Measurements from ENCODE around the gene NOC4L. TPM values are rescaled to one million over a fixed set of nuclear protein-coding genes. Genes with fewer than 3 reads are reported as not detected.

NOC4L gene
- total RNA-seq, 1 experiment from 2014 or later: 41.4 TPM

DNA sequence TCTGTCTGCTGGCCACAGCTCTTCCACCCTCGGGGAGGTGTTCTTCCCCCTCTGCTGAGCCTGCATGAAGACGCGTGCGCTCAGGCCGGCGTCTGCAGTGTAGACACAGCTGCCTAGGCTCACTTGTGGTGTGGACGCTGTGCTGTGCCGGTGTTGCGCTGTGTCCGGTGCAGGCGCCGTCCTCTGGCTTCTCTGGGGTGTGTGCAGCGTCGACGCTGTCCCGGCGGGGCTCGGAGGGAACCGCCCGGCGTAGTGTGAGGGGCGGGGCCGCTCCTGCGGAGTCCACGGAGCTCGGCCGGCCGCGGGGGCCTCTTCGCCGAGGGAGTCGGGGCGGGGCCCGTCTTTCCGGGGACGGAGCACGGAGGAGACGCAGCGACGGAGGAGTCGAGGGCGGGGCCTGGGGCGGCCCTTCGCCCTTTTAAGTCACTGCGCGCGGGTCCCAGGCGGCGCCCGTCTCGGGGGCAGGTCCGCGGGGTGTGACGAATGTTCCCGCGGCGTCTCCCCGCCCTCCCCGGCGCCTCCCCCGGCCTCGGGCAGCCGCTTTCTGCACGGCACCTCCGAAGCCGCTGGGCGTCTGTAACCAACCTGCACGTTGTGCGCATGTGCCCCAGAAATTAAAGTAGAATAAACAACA, 45.2 kb downstream of the NOC4L start (continued):
- TF ChIP-seq, protein P1, sequence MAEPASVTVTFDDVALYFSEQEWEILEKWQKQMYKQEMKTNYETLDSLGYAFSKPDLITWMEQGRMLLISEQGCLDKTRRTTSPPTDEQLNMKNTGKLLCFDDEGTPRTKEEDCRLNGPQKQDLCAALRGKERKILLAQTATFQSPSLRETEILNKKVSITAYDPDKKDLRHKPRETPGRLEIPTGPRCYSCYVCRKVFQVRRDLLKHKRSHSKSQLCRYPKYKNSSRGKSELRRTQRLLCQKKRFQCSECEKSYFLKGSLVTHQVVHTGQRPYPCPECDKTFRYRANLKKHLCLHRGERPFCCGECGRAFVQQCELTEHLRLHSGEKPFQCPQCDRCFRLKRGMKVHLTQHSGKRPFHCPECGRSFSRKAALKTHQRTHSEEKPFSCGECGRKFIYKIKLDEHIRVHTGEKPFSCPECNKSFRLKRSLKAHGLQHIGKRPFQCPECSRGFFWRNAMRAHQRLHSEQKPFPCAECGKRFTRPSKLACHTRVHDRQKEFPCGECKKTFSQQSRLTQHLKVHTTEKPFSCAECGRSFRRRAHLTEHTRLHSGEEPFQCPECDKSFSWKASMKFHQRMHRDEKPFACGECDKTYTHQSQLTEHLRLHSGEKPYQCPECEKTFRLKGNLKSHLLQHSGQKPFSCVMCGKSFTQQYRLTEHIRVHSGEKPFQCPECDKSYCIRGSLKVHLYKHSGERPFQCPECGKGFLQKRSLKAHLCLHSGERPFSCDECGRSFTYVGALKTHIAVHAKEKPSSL (CRISPR knock-in tag; conservative IDR thresholded peaks at IDR 0.05): no peak
- TF ChIP-seq KAT7 (CRISPR knock-in tag; IDR thresholded peaks at IDR 0.05; ENCODE audit: borderline replicate concordance) (0 out of 2 replicates have a peak, but pooled peaks have one; percentile 34), ZNF121 (CRISPR knock-in tag; IDR thresholded peaks at IDR 0.05) (no peak), FOXP4 (CRISPR knock-in tag; IDR thresholded peaks at IDR 0.05) (peak; percentile 88), JUN (CRISPR knock-in tag; IDR thresholded peaks at IDR 0.05) (0 out of 2 replicates have a peak, but pooled peaks have one; percentile 23), ZNF423 (CRISPR knock-in tag; IDR thresholded peaks at IDR 0.05) (no peak)

GRCh38 chr12:132190012-132190755, 45.9 kb downstream of the NOC4L start:
- ATAC-seq (peak; percentile 50), DNase-seq (ENCODE audit: low spot score) (peak; percentile 65)
- peak overlapping the region; percentile 83 for H3K4me3 Mint-ChIP-seq
- CTCF ChIA-PET: interaction anchor here (0.9 to 2.1 kb wide), 5 partner anchors 11 to 224 kb away, joined by 3 to 8 read pairs (median 4); no protein-coding TSS in a partner anchor
- H3K27ac Mint-ChIP-seq: no peak overlapping the region
- POLR2A ChIA-PET: no interaction called here
- H3K9me3 Mint-ChIP-seq: peaks cover 14% of the 10 kb centered on the region
- peaks cover 67% of the 10 kb centered on the region for H3K27me3 Mint-ChIP-seq (ENCODE audit: low read depth)
- peaks cover 7% of the 10 kb centered on the region for H3K4me1 Mint-ChIP-seq
- H3K36me3 Mint-ChIP-seq: peaks cover 10% of the 10 kb centered on the region
- TF ChIP-seq RORB (CRISPR knock-in tag; IDR thresholded peaks at IDR 0.05) (no peak), CBFB (CRISPR knock-in tag; IDR thresholded peaks at IDR 0.05; ENCODE audit: low read depth) (no peak), ZNF671 (CRISPR knock-in tag; IDR thresholded peaks at IDR 0.05) (no peak), NFYB (CRISPR knock-in tag; conservative IDR thresholded peaks at IDR 0.05; ENCODE audit: low read depth) (no peak), SMAD3 (CRISPR knock-in tag; IDR thresholded peaks at IDR 0.05; ENCODE audit: borderline replicate concordance) (no peak), SMAD4 (CRISPR knock-in tag; IDR thresholded peaks at IDR 0.05) (0 out of 2 replicates have a peak, but pooled peaks have one; percentile 7), FOXJ3 (CRISPR knock-in tag; IDR thresholded peaks at IDR 0.05; ENCODE audit: borderline replicate concordance) (no peak), PRDM15 (CRISPR knock-in tag; IDR thresholded peaks at IDR 0.05) (no peak), JAZF1 (CRISPR knock-in tag; IDR thresholded peaks at IDR 0.05) (no peak), NFE2L1 (CRISPR knock-in tag; IDR thresholded peaks at IDR 0.05) (no peak), SP1 (CRISPR knock-in tag; conservative IDR thresholded peaks at IDR 0.05) (peak; percentile 22; the same call in 1 of the 2 replicates)
- TF ChIP-seq, protein P2, sequence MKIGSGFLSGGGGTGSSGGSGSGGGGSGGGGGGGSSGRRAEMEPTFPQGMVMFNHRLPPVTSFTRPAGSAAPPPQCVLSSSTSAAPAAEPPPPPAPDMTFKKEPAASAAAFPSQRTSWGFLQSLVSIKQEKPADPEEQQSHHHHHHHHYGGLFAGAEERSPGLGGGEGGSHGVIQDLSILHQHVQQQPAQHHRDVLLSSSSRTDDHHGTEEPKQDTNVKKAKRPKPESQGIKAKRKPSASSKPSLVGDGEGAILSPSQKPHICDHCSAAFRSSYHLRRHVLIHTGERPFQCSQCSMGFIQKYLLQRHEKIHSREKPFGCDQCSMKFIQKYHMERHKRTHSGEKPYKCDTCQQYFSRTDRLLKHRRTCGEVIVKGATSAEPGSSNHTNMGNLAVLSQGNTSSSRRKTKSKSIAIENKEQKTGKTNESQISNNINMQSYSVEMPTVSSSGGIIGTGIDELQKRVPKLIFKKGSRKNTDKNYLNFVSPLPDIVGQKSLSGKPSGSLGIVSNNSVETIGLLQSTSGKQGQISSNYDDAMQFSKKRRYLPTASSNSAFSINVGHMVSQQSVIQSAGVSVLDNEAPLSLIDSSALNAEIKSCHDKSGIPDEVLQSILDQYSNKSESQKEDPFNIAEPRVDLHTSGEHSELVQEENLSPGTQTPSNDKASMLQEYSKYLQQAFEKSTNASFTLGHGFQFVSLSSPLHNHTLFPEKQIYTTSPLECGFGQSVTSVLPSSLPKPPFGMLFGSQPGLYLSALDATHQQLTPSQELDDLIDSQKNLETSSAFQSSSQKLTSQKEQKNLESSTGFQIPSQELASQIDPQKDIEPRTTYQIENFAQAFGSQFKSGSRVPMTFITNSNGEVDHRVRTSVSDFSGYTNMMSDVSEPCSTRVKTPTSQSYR (CRISPR knock-in tag; IDR thresholded peaks at IDR 0.05): no peak
- TF ChIP-seq, protein P3, sequence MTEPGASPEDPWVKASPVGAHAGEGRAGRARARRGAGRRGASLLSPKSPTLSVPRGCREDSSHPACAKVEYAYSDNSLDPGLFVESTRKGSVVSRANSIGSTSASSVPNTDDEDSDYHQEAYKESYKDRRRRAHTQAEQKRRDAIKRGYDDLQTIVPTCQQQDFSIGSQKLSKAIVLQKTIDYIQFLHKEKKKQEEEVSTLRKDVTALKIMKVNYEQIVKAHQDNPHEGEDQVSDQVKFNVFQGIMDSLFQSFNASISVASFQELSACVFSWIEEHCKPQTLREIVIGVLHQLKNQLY (CRISPR knock-in tag; IDR thresholded peaks at IDR 0.05): no peak
- TF ChIP-seq, protein P4, sequence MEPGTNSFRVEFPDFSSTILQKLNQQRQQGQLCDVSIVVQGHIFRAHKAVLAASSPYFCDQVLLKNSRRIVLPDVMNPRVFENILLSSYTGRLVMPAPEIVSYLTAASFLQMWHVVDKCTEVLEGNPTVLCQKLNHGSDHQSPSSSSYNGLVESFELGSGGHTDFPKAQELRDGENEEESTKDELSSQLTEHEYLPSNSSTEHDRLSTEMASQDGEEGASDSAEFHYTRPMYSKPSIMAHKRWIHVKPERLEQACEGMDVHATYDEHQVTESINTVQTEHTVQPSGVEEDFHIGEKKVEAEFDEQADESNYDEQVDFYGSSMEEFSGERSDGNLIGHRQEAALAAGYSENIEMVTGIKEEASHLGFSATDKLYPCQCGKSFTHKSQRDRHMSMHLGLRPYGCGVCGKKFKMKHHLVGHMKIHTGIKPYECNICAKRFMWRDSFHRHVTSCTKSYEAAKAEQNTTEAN (CRISPR knock-in tag; IDR thresholded peaks at IDR 0.05): no peak
- TF ChIP-seq, protein P5, sequence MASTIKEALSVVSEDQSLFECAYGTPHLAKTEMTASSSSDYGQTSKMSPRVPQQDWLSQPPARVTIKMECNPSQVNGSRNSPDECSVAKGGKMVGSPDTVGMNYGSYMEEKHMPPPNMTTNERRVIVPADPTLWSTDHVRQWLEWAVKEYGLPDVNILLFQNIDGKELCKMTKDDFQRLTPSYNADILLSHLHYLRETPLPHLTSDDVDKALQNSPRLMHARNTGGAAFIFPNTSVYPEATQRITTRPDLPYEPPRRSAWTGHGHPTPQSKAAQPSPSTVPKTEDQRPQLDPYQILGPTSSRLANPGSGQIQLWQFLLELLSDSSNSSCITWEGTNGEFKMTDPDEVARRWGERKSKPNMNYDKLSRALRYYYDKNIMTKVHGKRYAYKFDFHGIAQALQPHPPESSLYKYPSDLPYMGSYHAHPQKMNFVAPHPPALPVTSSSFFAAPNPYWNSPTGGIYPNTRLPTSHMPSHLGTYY (CRISPR knock-in tag; IDR thresholded peaks at IDR 0.05): no peak
